Activated T-cell treated with anti-CD3 and anti-CD28 coated beads, Interleukin-2, amount 50 U/mL, for 1 hour (primary cell): Measurements from ENCODE around the gene CCL13.

Experiments
- DNase-seq: peaks from one replicate; pipeline ENCODE4 v3.0.0-alpha.2; 2020

CCL13 gene

GRCh38 chr17:34386697-34387550 lies 30.6 kb downstream of the CCL13 start:
- no peak for DNase-seq

DNA sequence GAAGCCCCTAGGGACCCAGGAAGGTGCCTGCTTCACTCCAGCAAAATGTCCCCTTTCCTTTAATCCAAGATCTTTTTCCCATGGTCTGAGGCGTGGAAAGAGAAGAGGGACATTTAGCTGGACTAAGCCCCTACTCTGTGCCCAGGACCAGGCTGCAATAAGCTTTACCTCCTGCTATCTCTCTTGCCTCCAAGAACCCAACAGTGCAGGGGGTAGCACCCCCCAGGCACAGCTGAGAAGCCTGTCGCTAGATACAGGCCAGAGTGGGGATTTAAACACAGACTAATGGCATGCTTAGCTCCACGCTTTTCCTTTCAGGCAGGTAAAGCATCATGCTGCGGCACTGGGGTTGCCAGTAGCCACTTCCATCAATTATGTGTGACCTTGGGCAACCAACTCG lies 31.3 kb downstream of the CCL13 start:
- no peak for DNase-seq

DNA sequence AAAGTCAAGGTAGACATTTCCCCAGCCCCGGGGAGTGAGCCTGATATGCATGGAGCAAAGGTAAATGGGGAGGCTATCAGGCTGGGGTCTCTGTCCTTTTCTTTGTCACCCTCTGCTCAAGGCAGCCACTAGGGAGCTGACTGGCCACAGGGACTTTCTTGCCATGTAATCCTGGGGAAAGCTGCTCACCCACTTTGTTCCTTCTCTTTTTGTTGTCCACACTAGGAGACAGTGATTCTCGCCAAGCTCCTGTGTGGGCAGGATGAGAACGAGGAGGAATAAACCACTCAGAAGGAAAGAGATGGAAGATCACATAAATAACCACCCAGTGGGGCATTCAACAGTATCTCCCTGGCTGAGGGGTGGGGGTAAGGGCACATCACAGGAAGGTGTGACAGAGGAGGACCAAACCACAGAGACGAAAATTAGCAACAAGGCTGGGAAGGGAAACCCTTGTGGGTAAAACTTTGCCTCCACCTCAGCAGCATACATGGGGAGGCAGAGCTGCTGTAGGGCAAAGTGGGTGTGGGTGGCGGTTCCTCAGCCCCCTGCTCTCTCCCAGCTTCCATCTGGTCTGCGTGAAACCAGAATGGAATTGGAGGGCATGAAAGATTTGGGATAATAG lies 33.0 kb downstream of the CCL13 start:
- DNase-seq, result no peak

DNA sequence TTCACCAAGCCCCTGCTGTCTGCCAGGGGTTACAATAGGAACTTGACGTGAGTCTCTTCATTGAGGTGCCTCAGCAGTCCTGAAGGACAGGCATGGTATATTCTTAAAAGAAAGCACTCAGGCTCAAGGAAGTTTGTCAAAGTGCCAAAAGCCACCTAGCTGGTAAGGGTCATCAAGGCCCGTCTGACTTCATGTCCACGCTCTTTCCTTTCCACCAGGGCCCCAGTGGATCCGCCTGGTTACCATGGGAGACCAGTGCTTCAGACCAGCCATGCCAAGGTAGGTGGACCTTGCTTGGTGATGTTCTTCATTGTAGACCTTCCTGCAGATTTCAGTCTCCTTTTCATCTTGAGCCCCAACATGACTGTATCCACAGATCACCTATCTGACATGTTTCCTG lies 34.4 kb downstream of the CCL13 start:
- DNase-seq, result no peak

GRCh38 chr17:34391241-34391640 lies 35.0 kb downstream of the CCL13 start:
- DNase-seq, result no peak

DNA sequence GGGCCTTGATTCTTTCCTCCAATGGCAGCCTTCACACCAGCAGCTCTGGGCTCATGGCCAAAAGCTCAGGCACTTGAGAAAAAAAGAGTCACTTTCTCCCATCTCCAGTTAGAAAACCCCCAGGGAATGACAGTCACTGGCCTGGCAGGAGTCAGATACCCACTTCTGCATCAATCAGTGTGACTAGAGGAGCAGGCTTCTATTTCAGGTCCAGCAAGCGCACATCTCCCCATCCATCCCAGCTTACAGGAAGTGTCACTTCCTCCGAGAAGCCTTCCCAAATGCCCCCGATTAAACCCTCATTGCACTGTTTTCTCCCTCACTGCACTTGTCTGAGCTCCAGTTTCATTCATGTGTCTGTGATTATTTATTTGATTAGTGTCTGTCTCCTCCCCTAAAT lies 37.1 kb downstream of the CCL13 start:
- DNase-seq, result no peak

DNA sequence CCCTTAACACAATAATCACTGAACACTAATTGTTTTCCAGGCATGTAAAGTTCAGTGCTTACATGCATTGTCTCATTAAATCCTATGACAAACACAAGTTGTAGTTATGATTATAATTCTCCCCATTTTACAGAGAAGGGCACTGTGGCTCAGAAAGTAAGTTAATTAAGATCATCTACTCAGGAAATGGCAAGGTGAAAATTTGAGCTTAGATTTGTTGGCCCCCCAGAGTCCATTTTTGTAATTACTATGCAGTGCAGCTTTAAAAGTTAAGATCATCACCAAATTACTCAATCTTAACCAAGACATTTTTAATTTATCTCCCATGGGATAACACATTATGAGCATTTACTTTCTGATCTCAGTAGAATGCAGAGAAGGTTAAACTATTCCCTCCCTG lies 41.0 kb downstream of the CCL13 start:
- no peak for DNase-seq

DNA sequence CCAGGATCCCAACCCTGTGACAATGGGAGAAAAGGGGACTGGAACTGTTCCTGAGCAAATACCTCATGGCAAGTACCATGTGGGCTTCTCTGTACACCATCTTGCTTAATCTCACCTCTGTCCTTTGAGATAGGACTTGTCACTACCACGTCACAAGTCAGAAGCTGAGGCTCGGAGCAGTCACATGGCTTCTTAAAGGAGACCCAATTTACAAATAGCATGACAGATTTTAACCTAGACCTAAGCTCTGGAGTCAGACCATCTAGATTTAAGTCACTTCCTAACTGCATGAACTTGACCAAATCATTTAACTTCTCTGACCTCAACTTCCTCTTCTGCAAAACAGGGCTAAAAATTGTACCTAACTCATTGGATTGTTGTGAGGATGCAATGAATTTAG lies 42.7 kb downstream of the CCL13 start:
- no peak for DNase-seq

GRCh38 chr17:34399725-34400124 lies 43.4 kb downstream of the CCL13 start:
- no peak for DNase-seq

- DNase-seq, result no peak
Observed at GRCh38 chr17:34400301-34400931, 44.1 kb downstream of the CCL13 start.

GRCh38 chr17:34401165-34401564 lies 44.9 kb downstream of the CCL13 start:
- no peak for DNase-seq

GRCh38 chr17:34403006-34403405 lies 46.7 kb downstream of the CCL13 start:
- DNase-seq, result no peak

GRCh38 chr17:34406226-34406625 lies 49.9 kb downstream of the CCL13 start:
- no peak for DNase-seq
